Vagina (tissue), 2 donors: Measurements from ENCODE around the gene APOA4.

Experiments used
- CTCF ChIP-seq, 3 experiments: fragments of 450-650 bp in 2 of 3; fragments of 200-600 bp in 1 of 3; sonication (generic) in 1 of 3; IDR thresholded peaks; one replicate each; pipeline ENCODE4 v1.5.1; 2017 to 2019; ENCODE audit warnings: antibody characterized with exemption in 3 of 3, mild to moderate bottlenecking in 2 of 3, moderate library complexity in 2 of 3
- POLR2A ChIP-seq, 2 donors: fragments of 450-650 bp; IDR thresholded peaks; one replicate each; pipeline ENCODE4 v1.6.1; 2017; ENCODE audit warnings: antibody characterized with exemption in 2 of 2, mild to moderate bottlenecking in 2 of 2, moderate library complexity in 2 of 2
- POLR2AphosphoS5 ChIP-seq, 2 donors: sonication (generic); formaldehyde crosslinking; IDR thresholded peaks; one replicate each; pipeline ENCODE4 v1.9.0; 2017; ENCODE audit warnings: antibody characterized with exemption in 2 of 2, mild to moderate bottlenecking in 2 of 2, low read depth in 1 of 2; ENCODE audit not compliant: insufficient read depth in 1 of 2

GRCh38 chr11:116856423-116856822, 33.3 kb upstream of the APOA4 start:
- no peak for TF ChIP-seq CTCF (IDR thresholded peaks at IDR 0.05)
- TF ChIP-seq POLR2AphosphoS5 (IDR thresholded peaks at IDR 0.05; ENCODE audit: insufficient read depth in 1 of 2, low read depth in 1 of 2), result no peak
- TF ChIP-seq POLR2A (IDR thresholded peaks at IDR 0.05), result no peak
